Psoas muscle (tissue), 8 donors: ENCODE measurements around the gene CMBL. TPM values are rescaled to one million over a fixed set of nuclear protein-coding genes. Genes with fewer than 3 reads are reported as not detected.

Experiments used
- ATAC-seq, 4 donors: fragments of 200-7000 bp; cut with Tn5 transposase; one replicate each; pipeline ENCODE4 v1.9.1; 2020; ENCODE audit warnings: moderate library complexity in 3 of 4, mild to moderate bottlenecking in 2 of 4
- DNase-seq, 2 donors: peaks; one replicate each; pipeline ENCODE4 v3.0.0-alpha.2; 2020
- H3K27ac ChIP-seq: fragments of 200-600 bp; one replicate; pipeline ENCODE4 v1.8.0; 2022
- H3K27me3 ChIP-seq, 3 donors: fragments of 200-600 bp in 1 of 3; one replicate each; pipeline versions ENCODE4 v1.6.1 to v1.8.0; 2013 to 2022; ENCODE audit warnings: low read length in 2 of 3, mild to moderate bottlenecking in 2 of 3, moderate library complexity in 1 of 3; ENCODE audit not compliant: insufficient read depth in 3 of 3
- H3K36me3 ChIP-seq, 2 donors: fragments of 200-600 bp in 1 of 2; one replicate each; pipeline versions ENCODE4 v1.6.1 to v1.8.0; 2013 to 2022; ENCODE audit warnings: low read depth in 1 of 2, mild to moderate bottlenecking in 1 of 2, moderate library complexity in 1 of 2; ENCODE audit not compliant: insufficient read depth in 1 of 2
- H3K4me1 ChIP-seq: fragments of 200-600 bp; one replicate; pipeline ENCODE4 v1.8.0; 2022
- H3K4me3 ChIP-seq: fragments of 200-600 bp; one replicate; pipeline ENCODE4 v1.8.0; 2022; ENCODE audit warnings: mild to moderate bottlenecking
- H3K9me3 ChIP-seq: fragments of 200-600 bp; one replicate; pipeline ENCODE4 v1.8.0; 2022
- WGBS, 3 donors: extraction: QIAGEN DNeasy Blood & Tissue Kit; methylation state at CpG; one replicate each; pipeline versions ENCODE4 v1.1.6 to v1.1.7; 2013; 5-methylcytosine and 5-hydroxymethylcytosine counted together
- intact Hi-C, 2 donors: fragments of 100-400 bp; cut with DNase I; formaldehyde crosslinking; loops; one replicate each; pipeline versions ENCODE4 v1.11.0 to v1.14.2; 2022
- polyA plus RNA-seq, 3 donors: library from polyadenylated mRNA; stranded (reverse); fragments of 200-250 nt; gene quantifications; one replicate each; pipeline ENCODE4 v1.2.3, GENCODE V29; 2013
- total RNA-seq, 4 donors: library from RNA; stranded (reverse); fragmentation: NEBNext Ultra II Directional in 2 of 4; extraction: Animal tissue kit (Norgen Biotek cat#: 25700) in 2 of 4; gene quantifications; one replicate each; pipeline versions ENCODE4 v1.2.1 to v1.2.4, GENCODE V29; 2021 to 2023
- TF ChIP-seq, protein P1 (sequence below): fragments of 200-600 bp; IDR thresholded peaks from one replicate; pipeline ENCODE4 v1.8.0; 2022; ENCODE audit warnings: antibody characterized with exemption
- donor health status: healthy with polysubstance abuse.
- donor health status: DM: no; HTN: no; CAD: no; lungs with moderate emphysema.
- donor health status: Bipolar disorder and iron deficiency.
- donor health status: healthy.
- donor health status: DM: yes; HTN: yes; CAD: no.
- donor health status: DM: no; HTN: no; CAD: no.
- donor health status: DM: no; HTN: no; CAD: no.
- donor health status: DM: yes; HTN: yes; CAD: no.

The CMBL gene
- total and polyA plus RNA-seq, 7 donors: 9.4 to 243 (median 55.7) TPM

- DNase-seq (peak; percentile 54 to 74), ATAC-seq (peak; percentile 77 to 83 (median 82))
- intact Hi-C loops: no loop called here
- no peaks in the 10 kb centered on the region for H3K27me3 ChIP-seq
- H3K36me3 ChIP-seq: no peaks in the 10 kb centered on the region
- WGBS, 3 donors: 5 to 7% (median 5%) methylated on average over 72 to 81 of the region's 81 CpGs
- peak overlapping the region; percentile 77 for H3K27ac ChIP-seq
- TF ChIP-seq, protein P1, sequence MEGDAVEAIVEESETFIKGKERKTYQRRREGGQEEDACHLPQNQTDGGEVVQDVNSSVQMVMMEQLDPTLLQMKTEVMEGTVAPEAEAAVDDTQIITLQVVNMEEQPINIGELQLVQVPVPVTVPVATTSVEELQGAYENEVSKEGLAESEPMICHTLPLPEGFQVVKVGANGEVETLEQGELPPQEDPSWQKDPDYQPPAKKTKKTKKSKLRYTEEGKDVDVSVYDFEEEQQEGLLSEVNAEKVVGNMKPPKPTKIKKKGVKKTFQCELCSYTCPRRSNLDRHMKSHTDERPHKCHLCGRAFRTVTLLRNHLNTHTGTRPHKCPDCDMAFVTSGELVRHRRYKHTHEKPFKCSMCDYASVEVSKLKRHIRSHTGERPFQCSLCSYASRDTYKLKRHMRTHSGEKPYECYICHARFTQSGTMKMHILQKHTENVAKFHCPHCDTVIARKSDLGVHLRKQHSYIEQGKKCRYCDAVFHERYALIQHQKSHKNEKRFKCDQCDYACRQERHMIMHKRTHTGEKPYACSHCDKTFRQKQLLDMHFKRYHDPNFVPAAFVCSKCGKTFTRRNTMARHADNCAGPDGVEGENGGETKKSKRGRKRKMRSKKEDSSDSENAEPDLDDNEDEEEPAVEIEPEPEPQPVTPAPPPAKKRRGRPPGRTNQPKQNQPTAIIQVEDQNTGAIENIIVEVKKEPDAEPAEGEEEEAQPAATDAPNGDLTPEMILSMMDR: peak; percentile 30
- peak overlapping the region; percentile 75 for H3K4me3 ChIP-seq
- peaks cover 37% of the 10 kb centered on the region for H3K4me1 ChIP-seq
- no peaks in the 10 kb centered on the region for H3K9me3 ChIP-seq
These were observed 25.7 kb upstream of the CMBL start for GRCh38 chr5:10333154-10334006.

- peak overlapping the region; percentile 19 for H3K27ac ChIP-seq
- 93 to 96% (median 95%) methylated on average over 5 of the region's 5 CpGs for WGBS, 3 donors
- H3K9me3 ChIP-seq: no peaks in the 10 kb centered on the region
- TF ChIP-seq, protein P1: no peak
- no peak for DNase-seq
- no peaks in the 10 kb centered on the region for H3K36me3 ChIP-seq
- no peak overlapping the region for H3K4me3 ChIP-seq
- intact Hi-C loops: no loop called here
- H3K27me3 ChIP-seq: no peaks in the 10 kb centered on the region
- ATAC-seq: no peak
- peaks cover 37% of the 10 kb centered on the region for H3K4me1 ChIP-seq
These were observed 24.6 kb upstream of the CMBL start for GRCh38 chr5:10332301-10332700.

DNA sequence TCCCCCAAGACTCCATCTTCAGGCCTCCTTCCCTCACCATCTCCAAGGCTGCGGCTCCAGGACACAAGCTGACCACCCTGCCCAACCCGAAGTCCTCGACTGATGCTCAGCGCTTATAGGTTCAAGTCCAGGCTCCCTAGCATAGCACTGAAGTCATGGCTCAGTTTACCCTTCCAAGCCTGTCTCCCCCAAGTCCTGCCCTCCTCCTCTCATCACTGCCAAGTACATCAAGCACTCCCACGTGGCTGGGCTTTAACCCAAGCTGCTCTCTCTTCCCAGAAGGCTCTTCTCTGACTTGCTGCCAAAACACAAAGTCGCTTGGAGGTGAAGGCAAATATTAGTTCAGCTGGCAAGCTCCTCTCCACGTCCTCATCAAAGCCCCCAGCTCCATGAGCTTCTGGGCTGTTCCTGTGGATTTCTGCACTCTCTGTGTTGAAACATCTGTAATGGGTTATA lies 23.7 kb upstream of the CMBL start:
- Histone ChIP-seq H3K27me3 (no peaks in the 10 kb centered on the region), H3K4me1 (peaks cover 37% of the 10 kb centered on the region), H3K36me3 (no peaks in the 10 kb centered on the region), H3K9me3 (no peaks in the 10 kb centered on the region), H3K4me3 (no peak overlapping the region), H3K27ac (peak overlapping the region; percentile 66)
- TF ChIP-seq, protein P1: no peak
- 42 to 47% (median 45%) methylated on average over 7 of the region's 7 CpGs for WGBS, 3 donors
- DNase-seq (peak; percentile 35 to 68), ATAC-seq (peak; percentile 25 to 62 (median 39))
- intact Hi-C loops: no loop called here

DNA sequence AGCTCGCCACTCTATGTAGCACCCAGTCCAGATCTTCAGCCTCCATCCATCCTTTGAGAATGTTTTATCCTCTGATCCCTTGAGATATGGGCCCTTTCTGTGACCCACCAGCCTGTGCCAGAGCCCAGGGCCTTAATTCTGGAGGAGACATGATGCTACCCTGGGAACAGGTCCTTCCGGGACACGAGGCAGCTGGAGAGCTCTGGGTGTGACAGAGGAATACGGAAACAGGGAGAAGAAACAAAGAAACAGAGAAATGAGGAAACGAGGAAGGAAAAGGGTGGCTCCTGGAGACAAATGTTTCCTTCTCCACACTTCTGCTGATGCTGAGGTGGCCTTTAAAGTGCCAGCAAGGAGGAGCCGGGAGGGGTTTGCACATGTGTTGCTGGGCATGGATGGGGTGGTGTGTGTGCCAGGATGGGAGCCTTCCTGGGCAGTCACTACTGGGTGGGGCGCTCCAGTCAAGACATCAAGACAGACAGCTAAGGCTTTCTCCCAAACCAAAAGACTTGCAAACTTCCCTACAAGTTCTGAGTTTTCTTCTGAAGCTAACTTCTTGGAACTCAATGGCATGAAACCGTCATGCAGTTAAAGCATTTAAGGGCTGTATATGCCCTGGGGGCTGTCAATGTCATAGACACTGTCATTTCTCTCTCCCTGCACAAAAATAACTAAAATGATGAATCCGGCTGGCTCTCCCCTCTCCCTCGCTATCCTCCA lies 23.0 kb upstream of the CMBL start:
- Histone ChIP-seq H3K36me3 (no peaks in the 10 kb centered on the region), H3K9me3 (no peaks in the 10 kb centered on the region), H3K27me3 (no peaks in the 10 kb centered on the region), H3K4me3 (peak overlapping the region; percentile 4), H3K27ac (peak overlapping the region; percentile 66), H3K4me1 (peaks cover 37% of the 10 kb centered on the region)
- intact Hi-C loops: no loop called here
- DNase-seq (peak; percentile 34 to 68), ATAC-seq (peak; percentile 7 to 42 (median 27))
- 35 to 49% (median 40%) methylated on average over 10 of the region's 10 CpGs for WGBS, 3 donors
- TF ChIP-seq, protein P1: no peak
